T-helper 2 cell treated with Interferon-gamma antibody and Interleukin-4, amounts not matched to agents 5 μg/mL and 100 μg/mL, for 36 hours (primary cell): ENCODE measurements around the gene SKAP1.

Source experiments
- DNase-seq: peaks from one replicate; pipeline ENCODE4 v3.0.0; 2021; ENCODE audit warnings: low spot score
- H3K27ac Mint-ChIP-seq: one replicate; pipeline ENCODE4 v1.8.0; 2021; ENCODE audit warnings: mild to moderate bottlenecking, mixed read lengths
- H3K27me3 Mint-ChIP-seq: one replicate; pipeline ENCODE4 v1.8.0; 2021; ENCODE audit warnings: low read depth, mixed read lengths
- H3K36me3 Mint-ChIP-seq: one replicate; pipeline ENCODE4 v1.8.0; 2021; ENCODE audit warnings: low read depth, mixed read lengths
- H3K4me1 Mint-ChIP-seq: one replicate; pipeline ENCODE4 v1.8.0; 2021; ENCODE audit warnings: low read depth, mixed read lengths
- H3K4me3 Mint-ChIP-seq: one replicate; pipeline ENCODE4 v1.8.0; 2022; ENCODE audit warnings: mild to moderate bottlenecking, moderate library complexity, mixed read lengths
- H3K9me3 Mint-ChIP-seq: one replicate; pipeline ENCODE4 v1.8.0; 2021; ENCODE audit warnings: mixed read lengths

SKAP1 gene

DNA sequence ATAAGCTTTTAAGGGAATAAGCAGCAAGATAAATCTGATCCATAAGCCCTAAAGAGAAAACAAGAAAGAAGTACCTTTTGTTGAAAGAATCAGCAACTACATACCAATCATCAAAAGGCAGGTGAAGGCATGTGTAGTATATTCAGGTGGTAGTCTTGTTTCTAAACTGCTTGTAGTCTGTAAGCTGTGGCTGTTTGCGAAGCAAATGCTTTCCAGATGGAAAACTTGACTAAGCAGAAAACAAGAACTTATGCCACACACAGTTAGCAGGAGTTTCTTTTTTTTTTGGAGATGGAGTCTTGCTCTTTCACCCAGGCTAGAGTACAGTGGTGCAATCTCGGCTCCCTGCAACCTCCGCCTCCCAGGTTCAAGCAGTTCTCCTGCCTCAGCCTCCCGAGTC lies 334.4 kb downstream of the SKAP1 start:
- H3K27ac Mint-ChIP-seq: no peak overlapping the region
- H3K9me3 Mint-ChIP-seq: no peaks in the 10 kb centered on the region
- no peaks in the 10 kb centered on the region for H3K27me3 Mint-ChIP-seq
- H3K4me1 Mint-ChIP-seq: peaks cover 7% of the 10 kb centered on the region
- DNase-seq: no peak
- H3K36me3 Mint-ChIP-seq: peaks cover 13% of the 10 kb centered on the region
- no peak overlapping the region for H3K4me3 Mint-ChIP-seq

DNA sequence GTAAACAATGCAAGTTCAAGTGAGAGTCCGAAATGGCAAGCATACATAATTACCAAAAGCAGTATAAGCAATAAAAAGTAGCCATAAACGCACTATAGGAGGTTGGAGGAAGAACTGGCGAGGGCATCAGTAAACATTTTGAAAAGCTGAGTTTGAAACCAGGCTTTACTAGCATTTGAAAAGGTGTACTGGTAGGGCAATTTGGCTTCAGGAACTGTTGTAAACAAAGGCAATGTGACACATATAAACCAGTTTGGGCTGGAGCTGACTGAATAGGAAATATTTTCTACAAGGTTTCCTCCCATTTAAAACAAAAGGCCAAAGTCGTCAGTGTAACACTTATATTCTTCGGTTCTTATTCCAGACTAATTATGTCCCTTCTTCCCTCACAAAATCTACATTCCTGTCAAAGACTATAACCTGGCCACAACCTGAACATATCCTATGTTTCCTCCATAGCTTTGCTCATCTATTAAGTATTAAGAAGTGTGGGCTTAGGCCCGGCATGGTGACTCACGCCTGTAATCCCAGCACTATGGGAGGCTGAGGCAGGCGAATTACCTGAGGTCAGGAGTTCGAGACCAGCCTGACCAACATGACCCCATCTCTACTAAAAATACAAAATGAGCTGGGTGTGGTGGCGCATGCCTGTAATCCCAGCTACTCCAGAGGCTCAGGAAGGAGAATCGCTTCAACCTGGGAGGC lies 336.5 kb downstream of the SKAP1 start:
- no peaks in the 10 kb centered on the region for H3K27me3 Mint-ChIP-seq
- H3K4me1 Mint-ChIP-seq: no peaks in the 10 kb centered on the region
- H3K36me3 Mint-ChIP-seq: peaks cover 12% of the 10 kb centered on the region
- H3K9me3 Mint-ChIP-seq: no peaks in the 10 kb centered on the region
- H3K4me3 Mint-ChIP-seq: no peak overlapping the region
- DNase-seq: no peak
- no peak overlapping the region for H3K27ac Mint-ChIP-seq

DNA sequence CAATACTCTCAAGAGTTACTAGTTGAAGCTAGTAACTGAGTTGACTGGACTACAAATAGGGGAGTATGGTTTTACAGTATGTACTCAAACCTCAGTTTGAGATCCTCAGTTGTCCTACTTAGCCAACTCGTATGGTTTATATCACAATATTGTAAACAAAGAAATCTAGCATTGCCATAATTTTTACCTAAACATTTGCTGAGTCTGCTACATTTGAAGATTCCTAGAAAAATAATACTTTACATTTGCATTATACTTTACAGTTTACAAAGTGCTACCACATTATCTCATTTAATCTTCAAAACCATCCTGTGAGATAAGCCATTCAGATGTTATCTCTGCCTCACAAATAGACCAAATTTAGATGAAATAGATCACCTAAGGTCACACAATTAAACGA lies 345.1 kb downstream of the SKAP1 start:
- Mint-ChIP-seq H3K9me3 (no peaks in the 10 kb centered on the region), H3K36me3 (no peaks in the 10 kb centered on the region), H3K4me1 (peaks cover 9% of the 10 kb centered on the region), H3K27me3 (no peaks in the 10 kb centered on the region), H3K27ac (no peak overlapping the region), H3K4me3 (no peak overlapping the region)
- DNase-seq: no peak
